ENCODE measurements around the gene GATA2.

- TF ChIP-seq EZH2phosphoT487 (IDR thresholded peaks at IDR 0.05; ENCODE audit: borderline replicate concordance) (no peak), CTCF (conservative IDR thresholded peaks at IDR 0.05; ENCODE audit: low read length) (no peak)
Measured at GRCh38 chr3:128480717-128481437, 12.1 kb downstream of the GATA2 start.

Measured in Loucy (cell line).